Hepatocyte (in vitro differentiated cells): Measurements from ENCODE around the gene PLEKHF1. TPM values are rescaled to one million over a fixed set of nuclear protein-coding genes. Genes with fewer than 3 reads are reported as not detected.
"Not testable (repeated sequence)": the region's sequence is repeated elsewhere in the genome, so short reads cannot be mapped to it uniquely, and the experiment has no call there.

Experiments
- DNase-seq: peaks from one replicate; pipeline ENCODE4 v3.0.0-alpha.2; 2016; ENCODE audit warnings: low spot score
- H2AFZ ChIP-seq: fragments of 200-600 bp; sonication (generic); 2 replicates; pipeline ENCODE4 v1.6.0; 2016; ENCODE audit warnings: antibody characterized with exemption, mild to moderate bottlenecking
- H3K27ac ChIP-seq: fragments of 200-600 bp; sonication (generic); 2 replicates; pipeline ENCODE4 v1.5.1; 2016; ENCODE audit warnings: mild to moderate bottlenecking
- H3K27me3 ChIP-seq: fragments of 200-600 bp; sonication (generic); 2 replicates; pipeline ENCODE4 v1.6.1; 2016
- H3K36me3 ChIP-seq: fragments of 200-600 bp; sonication (generic); replicated peaks from 2 replicates; pipeline ENCODE4 v1.5.1; 2016; ENCODE audit warnings: low read depth; ENCODE audit not compliant: insufficient read depth
- H3K4me1 ChIP-seq: fragments of 200-600 bp; sonication (generic); 2 replicates; pipeline ENCODE4 v1.5.1; 2016; ENCODE audit warnings: mild to moderate bottlenecking, moderate library complexity; ENCODE audit not compliant: insufficient read depth
- H3K4me2 ChIP-seq: fragments of 200-600 bp; sonication (generic); 2 replicates; pipeline ENCODE4 v1.6.0; 2016
- H3K4me3 ChIP-seq: fragments of 200-600 bp; sonication (generic); 2 replicates; pipeline ENCODE4 v1.5.1; 2016; ENCODE audit warnings: mild to moderate bottlenecking
- H3K79me2 ChIP-seq: fragments of 200-600 bp; sonication (generic); 2 replicates; pipeline ENCODE4 v1.6.0; 2017; ENCODE audit warnings: mild to moderate bottlenecking
- H3K9me2 ChIP-seq: fragments of 200-600 bp; sonication (generic); replicated peaks from 2 replicates; pipeline ENCODE4 v1.6.0; 2017; ENCODE audit warnings: mild to moderate bottlenecking; ENCODE audit not compliant: insufficient read depth
- H3K9me3 ChIP-seq: fragments of 200-600 bp; sonication (generic); 2 replicates; pipeline ENCODE4 v1.5.1; 2016; ENCODE audit warnings: low read depth, mild to moderate bottlenecking
- H4K20me1 ChIP-seq: fragments of 200-600 bp; sonication (generic); 2 replicates; pipeline ENCODE4 v1.6.0; 2016; ENCODE audit warnings: mild to moderate bottlenecking; ENCODE audit not compliant: insufficient read depth, poor library complexity, severe bottlenecking
- CTCF ChIP-seq: fragments of 200-600 bp; sonication (generic); IDR thresholded peaks from 2 replicates; pipeline ENCODE4 v1.5.1; 2016; ENCODE audit warnings: antibody characterized with exemption, mild to moderate bottlenecking; ENCODE audit not compliant: poor library complexity
- EZH2 ChIP-seq: fragments of 200-600 bp; sonication (generic); IDR thresholded peaks from 2 replicates; pipeline ENCODE4 v1.6.1; 2016; ENCODE audit warnings: antibody characterized with exemption, mild to moderate bottlenecking, borderline replicate concordance
- EZH2phosphoT487 ChIP-seq: fragments of 200-600 bp; sonication (generic); IDR thresholded peaks from one replicate; pipeline ENCODE4 v1.6.1; 2018; ENCODE audit warnings: antibody characterized with exemption, mild to moderate bottlenecking, low read depth, moderate library complexity; ENCODE audit not compliant: unreplicated experiment, severe bottlenecking
- WGBS: methylation state at CpG from one replicate; pipeline ENCODE4 v1.1.6; 2016; ENCODE audit warnings: low lambda C conversion rate; ENCODE audit errors: missing lambda C conversion rate; 5-methylcytosine and 5-hydroxymethylcytosine counted together
- polyA plus RNA-seq: library from polyadenylated mRNA; unstranded; fragments of >200 nt; fragmentation: Nextera tagmentation; extraction: Ambion mirVana; gene quantifications from 2 replicates; pipeline ENCODE4 v1.2.1, GENCODE V29; 2016
- total RNA-seq: library from RNA; depleted of rRNA; stranded (reverse); fragments of >200 nt; gene quantifications from 2 replicates; pipeline ENCODE4 v1.2.3, GENCODE V29; 2014

PLEKHF1 gene
- total and polyA plus RNA-seq, 2 experiments from 2014 or later = 2.4 to 2.7 TPM

DNA sequence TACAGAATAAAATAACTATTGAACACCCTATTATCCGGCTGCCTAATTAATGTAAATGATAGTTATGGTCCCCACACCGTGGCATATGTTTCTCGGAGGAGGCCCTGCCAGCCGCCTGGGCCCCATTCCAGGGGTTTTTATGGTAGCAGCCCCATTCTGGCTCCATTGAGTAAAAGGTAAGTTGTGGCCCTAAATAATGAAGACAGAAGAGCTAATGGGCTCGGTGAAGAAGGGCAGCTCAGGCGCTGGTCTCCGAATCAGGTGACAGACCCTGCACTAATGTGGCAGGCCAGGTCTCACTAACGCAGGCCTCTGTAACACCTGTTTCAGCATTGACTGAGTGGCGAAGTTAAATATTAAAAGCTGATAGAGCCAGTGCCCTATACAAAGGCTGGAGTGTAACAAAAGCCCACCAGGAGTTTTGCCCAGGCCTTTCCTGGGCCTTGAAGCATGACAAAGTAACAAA is 40.0 kb upstream of the PLEKHF1 start:
- Histone ChIP-seq H3K4me1 (no peaks in the 10 kb centered on the region), H2AFZ (no peak overlapping the region), H3K79me2 (no peaks in the 10 kb centered on the region), H3K4me2 (no peak overlapping the region), H3K9me3 (no peaks in the 10 kb centered on the region), H3K4me3 (no peak overlapping the region), H3K9me2 (no peaks in the 10 kb centered on the region), H3K36me3 (no peaks in the 10 kb centered on the region), H4K20me1 (no peaks in the 10 kb centered on the region), H3K27ac (peak overlapping the region; percentile 52), H3K27me3 (no peaks in the 10 kb centered on the region)
- 71% methylated on average over 9 of the region's 9 CpGs for WGBS
- TF ChIP-seq CTCF (no peak), EZH2phosphoT487 (no peak), EZH2 (no peak)
- DNase-seq = no peak

DNA sequence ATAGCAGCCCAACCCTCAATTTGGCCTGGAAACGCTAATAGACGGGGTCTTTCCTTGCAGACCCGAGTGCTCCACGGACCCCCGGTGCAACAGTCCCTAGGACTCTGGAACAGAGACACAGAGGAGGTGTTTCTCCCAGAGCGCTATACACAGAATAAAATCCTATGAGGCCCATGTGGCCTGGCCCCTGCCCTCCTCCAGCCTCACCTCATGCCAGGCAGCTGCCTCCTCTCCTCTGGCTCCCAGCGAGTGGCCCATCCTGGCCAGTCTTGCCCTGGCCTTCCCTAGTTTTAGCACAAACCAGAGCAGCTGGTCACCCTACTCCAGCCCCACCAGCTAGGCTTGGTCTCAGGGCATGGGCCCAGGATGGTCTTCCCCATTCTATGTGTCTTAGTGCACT is 38.9 kb upstream of the PLEKHF1 start:
- no peak overlapping the region for H2AFZ ChIP-seq
- H3K4me1 ChIP-seq = no peaks in the 10 kb centered on the region
- H3K79me2 ChIP-seq = no peaks in the 10 kb centered on the region
- no peaks in the 10 kb centered on the region for H3K9me3 ChIP-seq
- DNase-seq = no peak
- WGBS = 94% methylated on average over 7 of the region's 7 CpGs
- no peaks in the 10 kb centered on the region for H3K9me2 ChIP-seq
- H4K20me1 ChIP-seq = no peaks in the 10 kb centered on the region
- no peak overlapping the region for H3K4me3 ChIP-seq
- no peaks in the 10 kb centered on the region for H3K36me3 ChIP-seq
- TF ChIP-seq EZH2 = no peak
- TF ChIP-seq EZH2phosphoT487 = no peak
- no peak for TF ChIP-seq CTCF
- no peak overlapping the region for H3K4me2 ChIP-seq
- H3K27me3 ChIP-seq = no peaks in the 10 kb centered on the region
- no peak overlapping the region for H3K27ac ChIP-seq

- DNase-seq, H3K36me3 ChIP-seq, H3K27ac ChIP-seq, H3K4me1 ChIP-seq, H4K20me1 ChIP-seq, H3K27me3 ChIP-seq, H3K4me3 ChIP-seq, H3K4me2 ChIP-seq, H3K79me2 ChIP-seq, H3K9me2 ChIP-seq, H2AFZ ChIP-seq, H3K9me3 ChIP-seq: not testable (repeated sequence)
- WGBS = 95% methylated on average over 9 of the region's 9 CpGs
These were observed 38.4 kb upstream of the PLEKHF1 start for GRCh38 chr19:29626832-29627231.

DNA sequence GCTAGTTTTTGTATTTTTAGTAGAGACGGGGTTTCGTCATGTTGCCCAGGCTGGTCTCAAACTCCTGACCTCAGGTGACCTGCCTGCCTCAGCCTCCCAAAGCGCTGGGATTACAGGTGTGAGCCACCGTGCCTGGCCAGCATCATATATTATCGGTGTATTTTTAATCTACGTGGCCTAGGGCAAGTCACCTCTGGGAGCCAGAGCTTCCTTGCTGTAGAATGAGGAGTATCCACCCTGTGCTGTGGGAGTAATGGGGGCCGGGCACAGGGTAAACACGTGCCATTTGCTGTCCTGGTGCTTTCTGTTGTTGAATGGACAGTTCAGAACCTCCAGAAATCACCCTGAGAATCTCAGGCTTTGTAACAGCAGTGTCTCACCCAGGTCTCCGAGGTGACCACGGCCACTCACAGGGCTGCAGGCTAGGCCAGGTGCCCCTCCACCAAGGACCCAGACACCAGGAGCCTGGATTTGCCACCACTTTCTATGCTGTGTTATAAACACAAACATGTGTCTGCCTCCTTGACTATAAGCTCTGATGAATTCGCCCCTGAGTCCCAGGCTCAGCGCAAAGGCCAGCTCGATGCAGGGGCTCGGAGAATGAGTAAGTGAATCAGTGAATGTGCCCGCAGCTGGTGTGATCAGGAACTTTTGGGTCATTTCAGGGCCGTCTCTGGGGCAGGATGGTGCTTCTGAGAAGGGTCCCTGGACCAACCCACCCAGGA is 36.4 kb upstream of the PLEKHF1 start:
- no peaks in the 10 kb centered on the region for H3K4me1 ChIP-seq
- no peaks in the 10 kb centered on the region for H4K20me1 ChIP-seq
- H3K9me2 ChIP-seq = no peaks in the 10 kb centered on the region
- H3K4me2 ChIP-seq = no peak overlapping the region
- H3K27ac ChIP-seq = no peak overlapping the region
- WGBS = 91% methylated on average over 16 of the region's 16 CpGs
- DNase-seq = no peak
- no peak for TF ChIP-seq EZH2
- TF ChIP-seq CTCF = no peak
- no peak for TF ChIP-seq EZH2phosphoT487
- H3K4me3 ChIP-seq = no peak overlapping the region
- H3K79me2 ChIP-seq = no peaks in the 10 kb centered on the region
- no peaks in the 10 kb centered on the region for H3K9me3 ChIP-seq
- no peaks in the 10 kb centered on the region for H3K36me3 ChIP-seq
- H3K27me3 ChIP-seq = no peaks in the 10 kb centered on the region
- H2AFZ ChIP-seq = no peak overlapping the region
